GM23338 (cell line): Measurements from ENCODE around the gene ETV1. TPM values are rescaled to one million over a fixed set of nuclear protein-coding genes. Genes with fewer than 3 reads are reported as not detected.
A peak's percentile ranks its signal among the peaks of the same experiment; 100 is the strongest.

Experiments
- ATAC-seq: fragments of 200-7000 bp; cut with Tn5 transposase; 3 replicates; pipeline ENCODE4 v1.9.1; 2020
- DNase-seq: peaks from one replicate; pipeline ENCODE4 v3.0.0-alpha.2; 2015; ENCODE audit warnings: low spot score
- H2AFZ ChIP-seq: fragments of 200-600 bp; sonication (generic); 2 replicates; pipeline ENCODE4 v1.8.0; 2016; ENCODE audit warnings: antibody characterized with exemption, mild to moderate bottlenecking, moderate library complexity
- H3F3A ChIP-seq: fragments of 200-600 bp; sonication (generic); replicated peaks from 2 replicates; pipeline ENCODE4 v1.8.0; 2017; ENCODE audit warnings: antibody characterized with exemption, mixed run types, low read depth
- H3K27ac ChIP-seq: fragments of 200-600 bp; sonication (generic); 2 replicates; pipeline ENCODE4 v1.6.1; 2016; ENCODE audit warnings: low read depth
- H3K27me3 ChIP-seq: fragments of 200-600 bp; sonication (generic); 2 replicates; pipeline ENCODE4 v1.8.0; 2016; ENCODE audit warnings: mild to moderate bottlenecking, mixed run types, moderate library complexity; ENCODE audit not compliant: insufficient read depth
- H3K36me3 ChIP-seq: fragments of 200-600 bp; sonication (generic); 2 replicates; pipeline ENCODE4 v1.8.0; 2016; ENCODE audit warnings: mild to moderate bottlenecking; ENCODE audit not compliant: insufficient read depth
- H3K4me1 ChIP-seq: fragments of 200-600 bp; sonication (generic); 2 replicates; pipeline ENCODE4 v1.8.0; 2016; ENCODE audit warnings: mild to moderate bottlenecking, moderate library complexity; ENCODE audit not compliant: insufficient read depth
- H3K4me2 ChIP-seq: fragments of 200-600 bp; sonication (generic); 2 replicates; pipeline ENCODE4 v1.7.1; 2017; ENCODE audit warnings: mixed run types
- H3K4me3 ChIP-seq: fragments of 200-600 bp; sonication (generic); 2 replicates; pipeline ENCODE4 v1.6.1; 2016; ENCODE audit warnings: mixed run types
- H3K79me2 ChIP-seq: fragments of 200-600 bp; sonication (generic); replicated peaks from 2 replicates; pipeline ENCODE4 v1.8.0; 2017; ENCODE audit warnings: mild to moderate bottlenecking; ENCODE audit not compliant: insufficient read depth
- H3K9me2 ChIP-seq: fragments of 200-600 bp; sonication (generic); 2 replicates; pipeline ENCODE4 v1.8.0; 2017; ENCODE audit not compliant: insufficient read depth
- H4K20me1 ChIP-seq: fragments of 200-600 bp; sonication (generic); replicated peaks from 2 replicates; pipeline ENCODE4 v1.8.0; 2017; ENCODE audit warnings: mild to moderate bottlenecking; ENCODE audit not compliant: insufficient read depth
- H3K27ac Mint-ChIP-seq: 2 replicates; pipeline ENCODE4 v1.8.0; 2020; ENCODE audit warnings: inconsistent platforms, mild to moderate bottlenecking, moderate library complexity, mixed read lengths
- H3K27me3 Mint-ChIP-seq: 3 replicates; pipeline ENCODE4 v1.8.0; 2022; ENCODE audit warnings: low read depth, mild to moderate bottlenecking, moderate library complexity, mixed read lengths, inconsistent platforms; ENCODE audit not compliant: insufficient read depth, poor library complexity
- H3K36me3 Mint-ChIP-seq: 3 replicates; pipeline ENCODE4 v1.8.0; 2021; ENCODE audit warnings: low read depth, mild to moderate bottlenecking, inconsistent platforms, moderate library complexity, mixed read lengths
- H3K4me1 Mint-ChIP-seq: 3 replicates; pipeline ENCODE4 v1.8.0; 2020; ENCODE audit warnings: mild to moderate bottlenecking, inconsistent platforms, mixed read lengths
- H3K4me3 Mint-ChIP-seq: 3 replicates; pipeline ENCODE4 v1.8.0; 2021; ENCODE audit warnings: moderate library complexity, mild to moderate bottlenecking, inconsistent platforms, mixed read lengths
- H3K9me3 Mint-ChIP-seq: 3 replicates; pipeline ENCODE4 v1.8.0; 2020; ENCODE audit warnings: moderate library complexity, mild to moderate bottlenecking, inconsistent platforms, mixed read lengths
- CTCF ChIP-seq, 2 experiments: fragments of 200-600 bp in 1 of 2; sonication (generic) in 1 of 2; conservative IDR thresholded peaks; 2 replicates each; pipeline versions ENCODE4 v1.5.1 to v1.6.1; 2016 to 2017; ENCODE audit warnings: antibody characterized with exemption in 2 of 2, low read depth in 2 of 2, mild to moderate bottlenecking in 2 of 2, moderate library complexity in 1 of 2
- ETS1 ChIP-seq: IDR thresholded peaks from 2 replicates; pipeline ENCODE4 v1.6.1; 2016; ENCODE audit warnings: antibody characterized with exemption
- EZH2 ChIP-seq: fragments of 200-600 bp; sonication (generic); IDR thresholded peaks from one replicate; pipeline ENCODE4 v1.8.0; 2017; ENCODE audit warnings: antibody characterized with exemption, mild to moderate bottlenecking, low read depth; ENCODE audit not compliant: unreplicated experiment
- EZH2phosphoT487 ChIP-seq: fragments of 200-600 bp; sonication (generic); IDR thresholded peaks from one replicate; pipeline ENCODE4 v1.8.1; 2018; ENCODE audit warnings: antibody characterized with exemption; ENCODE audit not compliant: unreplicated experiment
- JUNB ChIP-seq: IDR thresholded peaks from one replicate; pipeline ENCODE4 v1.6.1; 2016; ENCODE audit warnings: antibody characterized with exemption; ENCODE audit not compliant: unreplicated experiment
- NANOG ChIP-seq: IDR thresholded peaks from 2 replicates; pipeline ENCODE4 v1.6.1; 2016; ENCODE audit warnings: antibody characterized with exemption, borderline replicate concordance
- POLR2AphosphoS5 ChIP-seq: IDR thresholded peaks from 2 replicates; pipeline ENCODE4 v1.6.1; 2016; ENCODE audit warnings: antibody characterized with exemption, low read depth
- REST ChIP-seq: IDR thresholded peaks from one replicate; pipeline ENCODE4 v1.6.1; 2018; ENCODE audit warnings: antibody characterized with exemption; ENCODE audit not compliant: unreplicated experiment
- STAT1 ChIP-seq: IDR thresholded peaks from one replicate; pipeline ENCODE4 v1.6.1; 2016; ENCODE audit warnings: antibody characterized with exemption; ENCODE audit not compliant: unreplicated experiment
- ZNF114 ChIP-seq: fragments of 250-450 bp; sonication (Bioruptor Pico); IDR thresholded peaks from 2 replicates; pipeline ENCODE4 v1.5.0; 2020; ENCODE audit warnings: mild to moderate bottlenecking, moderate library complexity
- ZNF331 ChIP-seq: fragments of 250-450 bp; sonication (Bioruptor Pico); IDR thresholded peaks from 2 replicates; pipeline ENCODE4 v1.5.0; 2020; ENCODE audit warnings: low read depth, mild to moderate bottlenecking, moderate library complexity
- polyA plus RNA-seq: library from polyadenylated mRNA; unstranded; fragments of >200 nt; fragmentation: Nextera tagmentation; extraction: Ambion mirVana; gene quantifications from 2 replicates; pipeline ENCODE4 v1.2.1, GENCODE V29; 2016
- total RNA-seq: library from RNA; depleted of rRNA; stranded (reverse); fragments of >200 nt; shearing (Covaris generic); gene quantifications from 2 replicates; pipeline ENCODE4 v1.2.3, GENCODE V29; 2014

ETV1 gene
- total and polyA plus RNA-seq, 2 experiments from 2014 or later: 49.4 to 61.9 TPM

GRCh38 chr7:13955494-13955893, 34.0 kb downstream of the ETV1 start (continued):
- TF ChIP-seq REST: no peak
- TF ChIP-seq POLR2AphosphoS5: no peak
- TF ChIP-seq EZH2: no peak
- TF ChIP-seq CTCF (conservative IDR thresholded peaks at IDR 0.05; ENCODE audit: low read depth in 2 of 2): no peak
- no peak for TF ChIP-seq NANOG
- TF ChIP-seq ZNF331 (CRISPR knock-in tag): no peak
- no peak for TF ChIP-seq JUNB
- TF ChIP-seq ZNF114 (CRISPR knock-in tag): no peak

- Histone ChIP-seq H3K9me2 (no peaks in the 10 kb centered on the region), H3K79me2 (peaks cover 67% of the 10 kb centered on the region), H3K27me3 (no peaks in the 10 kb centered on the region), H3K27ac (no peak overlapping the region), H2AFZ (no peak overlapping the region), H3K4me1 (peaks cover 33% of the 10 kb centered on the region), H3F3A (no peaks in the 10 kb centered on the region), H4K20me1 (peaks cover 5% of the 10 kb centered on the region; the same call in 1 of the 2 replicates), H3K4me3 (no peak overlapping the region), H3K4me2 (no peak overlapping the region), H3K36me3 (no peaks in the 10 kb centered on the region)
- Mint-ChIP-seq H3K27me3 (peaks cover 1% of the 10 kb centered on the region), H3K4me1 (peaks cover 51% of the 10 kb centered on the region; the same call in 2 of the 3 replicates), H3K9me3 (no peaks in the 10 kb centered on the region), H3K27ac (peak overlapping the region; percentile 81; the same call in 1 of the 2 replicates), H3K36me3 (peaks cover 4% of the 10 kb centered on the region; the same call in 2 of the 3 replicates), H3K4me3 (no peak overlapping the region)
- DNase-seq (peak; percentile 53), ATAC-seq (peak; percentile 71)
- TF ChIP-seq ZNF331 (CRISPR knock-in tag) (no peak), EZH2phosphoT487 (no peak), ETS1 (no peak), NANOG (no peak), STAT1 (no peak), REST (no peak), JUNB (no peak), ZNF114 (CRISPR knock-in tag) (no peak), CTCF (conservative IDR thresholded peaks at IDR 0.05; ENCODE audit: low read depth in 2 of 2) (no peak), EZH2 (no peak), POLR2AphosphoS5 (no peak)
Measured at GRCh38 chr7:13953368-13953767, 36.1 kb downstream of the ETV1 start.
